ENCODE data around the gene KIF2B.
"Not testable (repeated sequence)": the region's sequence is repeated elsewhere in the genome, so short reads cannot be mapped to it uniquely, and the experiment has no call there.

The KIF2B gene

GRCh38 chr17:53822764-53823163 lies at the start of gene KIF2B:
Gene KIF2B (plus strand): TSS chr17:53822927. CDS start chr17:53823034, 107 bp downstream.
- no peak for DNase-seq

- no peak for DNase-seq
Observed at GRCh38 chr17:53780320-53780719, 42.4 kb upstream of the KIF2B start.

GRCh38 chr17:53791551-53791950 lies 31.2 kb upstream of the KIF2B start:
- no peak for DNase-seq

- DNase-seq = no peak
Observed at GRCh38 chr17:53792451-53792850, 30.3 kb upstream of the KIF2B start.

GRCh38 chr17:53792997-53793396 lies 29.7 kb upstream of the KIF2B start:
- no peak for DNase-seq

GRCh38 chr17:53794875-53795274 lies 27.9 kb upstream of the KIF2B start:
- DNase-seq = no peak

GRCh38 chr17:53796642-53797041 lies 26.1 kb upstream of the KIF2B start:
- no peak for DNase-seq

- DNase-seq = no peak
Observed at GRCh38 chr17:53797501-53797900, 25.2 kb upstream of the KIF2B start.

- DNase-seq = no peak
Observed at GRCh38 chr17:53804437-53804836, 18.3 kb upstream of the KIF2B start.

GRCh38 chr17:53806473-53806872 lies 16.3 kb upstream of the KIF2B start:
- DNase-seq = no peak

- no peak for DNase-seq
Observed at GRCh38 chr17:53807286-53807685, 15.4 kb upstream of the KIF2B start.

GRCh38 chr17:53818271-53818670 lies 4.5 kb upstream of the KIF2B start:
- DNase-seq = no peak

- DNase-seq = no peak
Observed at GRCh38 chr17:53818929-53819328, 3.8 kb upstream of the KIF2B start.

- no peak for DNase-seq
Observed at GRCh38 chr17:53819956-53820355, 2.8 kb upstream of the KIF2B start.

GRCh38 chr17:53823341-53824050 lies 769 bp downstream of the KIF2B start:
- no peak for DNase-seq

GRCh38 chr17:53834771-53835170 lies 12.0 kb downstream of the KIF2B start:
- DNase-seq = not testable (repeated sequence)

GRCh38 chr17:53837131-53837530 lies 14.4 kb downstream of the KIF2B start:
- DNase-seq = no peak

GRCh38 chr17:53844491-53845107 lies 21.9 kb downstream of the KIF2B start:
- no peak for DNase-seq

- DNase-seq = not testable (repeated sequence)
Observed at GRCh38 chr17:53871128-53871527, 48.4 kb downstream of the KIF2B start.

All from CD4-positive, alpha-beta T cell treated with Interleukin-21 for 1 hour (primary cell).